MM.1S (cell line): ENCODE data around the gene SCIN.
"Not testable (repeated sequence)": the region's sequence is repeated elsewhere in the genome, so short reads cannot be mapped to it uniquely, and the experiment has no call there.

Experiments
- DNase-seq: peaks from one replicate; pipeline ENCODE4 v3.0.0-alpha.2; 2015
- H2AFZ ChIP-seq: fragments of 300-600 bp; sonication (generic); 2 replicates; pipeline ENCODE4 v1.6.0; 2016; ENCODE audit warnings: antibody characterized with exemption, low read length
- H3F3A ChIP-seq: fragments of 300-600 bp; sonication (generic); 2 replicates; pipeline ENCODE4 v1.6.1; 2016; ENCODE audit warnings: mild to moderate bottlenecking, antibody characterized with exemption, low read length, moderate library complexity, mixed read lengths; ENCODE audit not compliant: insufficient read depth
- H3K27ac ChIP-seq: fragments of 300-600 bp; sonication (generic); 2 replicates; pipeline ENCODE4 v1.5.1; 2016; ENCODE audit warnings: mild to moderate bottlenecking, low read length
- H3K27me3 ChIP-seq: fragments of 300-600 bp; sonication (generic); replicated peaks from 2 replicates; pipeline ENCODE4 v1.6.0; 2016; ENCODE audit warnings: low read length; ENCODE audit not compliant: insufficient read depth
- H3K36me3 ChIP-seq: fragments of 300-600 bp; sonication (generic); replicated peaks from 2 replicates; pipeline ENCODE4 v1.6.1; 2016; ENCODE audit warnings: mild to moderate bottlenecking, low read length, mixed read lengths; ENCODE audit not compliant: insufficient read depth
- H3K4me1 ChIP-seq: fragments of 300-600 bp; sonication (generic); 2 replicates; pipeline ENCODE4 v1.6.1; 2016; ENCODE audit warnings: low read length, mixed read lengths
- H3K4me2 ChIP-seq: fragments of 300-600 bp; sonication (generic); 2 replicates; pipeline ENCODE4 v1.6.0; 2016; ENCODE audit warnings: low read depth, low read length
- H3K4me3 ChIP-seq: fragments of 300-600 bp; sonication (generic); 2 replicates; pipeline ENCODE4 v1.5.1; 2016; ENCODE audit warnings: low read length, mixed read lengths
- H3K79me2 ChIP-seq: fragments of 300-600 bp; sonication (generic); 2 replicates; pipeline ENCODE4 v1.6.1; 2016; ENCODE audit warnings: mixed run types, low read length, mixed read lengths
- H3K9ac ChIP-seq: fragments of 300-600 bp; sonication (generic); 2 replicates; pipeline ENCODE4 v1.6.1; 2016; ENCODE audit warnings: low read length, mixed read lengths
- H3K9me2 ChIP-seq: fragments of 300-600 bp; sonication (generic); replicated peaks from 2 replicates; pipeline ENCODE4 v1.6.1; 2016; ENCODE audit warnings: mild to moderate bottlenecking, low read length, mixed read lengths; ENCODE audit not compliant: insufficient read depth
- H3K9me3 ChIP-seq: fragments of 300-600 bp; sonication (generic); replicated peaks from 2 replicates; pipeline ENCODE4 v1.6.1; 2016; ENCODE audit warnings: mild to moderate bottlenecking, low read length, mixed read lengths; ENCODE audit not compliant: insufficient read depth
- H4K20me1 ChIP-seq: fragments of 300-600 bp; sonication (generic); 2 replicates; pipeline ENCODE4 v1.6.1; 2016; ENCODE audit warnings: mild to moderate bottlenecking, low read length, moderate library complexity, mixed read lengths; ENCODE audit not compliant: insufficient read depth
- EZH2 ChIP-seq: fragments of 300-600 bp; sonication (generic); optimal IDR thresholded peaks from 2 replicates; pipeline ENCODE3; 2017; ENCODE audit warnings: low read depth, mild to moderate bottlenecking, antibody characterized with exemption, low read length, mixed read lengths
- EZH2phosphoT487 ChIP-seq: fragments of 300-600 bp; sonication (generic); IDR thresholded peaks from 2 replicates; pipeline ENCODE4 v1.6.1; 2018; ENCODE audit warnings: antibody characterized with exemption, low read length
- TF ChIP-seq, protein P1 (sequence below): fragments of 300-600 bp; sonication (generic); IDR thresholded peaks from 2 replicates; pipeline ENCODE4 v1.5.1; 2016; ENCODE audit warnings: antibody characterized with exemption, low read length, mixed read lengths

Gene SCIN

DNA sequence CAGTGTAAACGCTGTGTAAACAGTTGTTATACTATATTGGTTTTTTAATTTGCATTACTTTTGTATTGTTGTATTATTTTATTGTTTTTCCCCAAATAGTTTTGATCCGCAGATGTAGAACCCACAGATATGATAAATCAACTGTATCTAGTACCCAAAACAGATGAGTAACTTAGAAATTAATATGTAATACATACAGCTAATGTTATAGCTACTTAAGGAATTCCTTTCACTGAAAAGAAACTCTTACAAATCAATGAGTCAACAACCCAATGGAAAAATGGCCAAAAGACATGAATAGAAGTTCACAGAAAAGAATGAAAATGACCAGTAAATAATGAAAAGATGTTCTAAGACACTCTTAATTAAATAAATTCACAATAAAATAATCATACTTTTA, 84.6 kb downstream of the SCIN start:
- Histone ChIP-seq H2AFZ (no peak overlapping the region), H4K20me1 (no peaks in the 10 kb centered on the region), H3K36me3 (no peaks in the 10 kb centered on the region), H3K4me1 (no peaks in the 10 kb centered on the region), H3K9ac (no peak overlapping the region), H3K27ac (no peak overlapping the region), H3K79me2 (no peaks in the 10 kb centered on the region), H3K4me3 (no peak overlapping the region), H3F3A (no peaks in the 10 kb centered on the region), H3K9me3 (no peaks in the 10 kb centered on the region), H3K9me2 (no peaks in the 10 kb centered on the region), H3K27me3 (no peaks in the 10 kb centered on the region), H3K4me2 (no peak overlapping the region)
- no peak for DNase-seq
- TF ChIP-seq EZH2: no peak
- TF ChIP-seq, protein P1, sequence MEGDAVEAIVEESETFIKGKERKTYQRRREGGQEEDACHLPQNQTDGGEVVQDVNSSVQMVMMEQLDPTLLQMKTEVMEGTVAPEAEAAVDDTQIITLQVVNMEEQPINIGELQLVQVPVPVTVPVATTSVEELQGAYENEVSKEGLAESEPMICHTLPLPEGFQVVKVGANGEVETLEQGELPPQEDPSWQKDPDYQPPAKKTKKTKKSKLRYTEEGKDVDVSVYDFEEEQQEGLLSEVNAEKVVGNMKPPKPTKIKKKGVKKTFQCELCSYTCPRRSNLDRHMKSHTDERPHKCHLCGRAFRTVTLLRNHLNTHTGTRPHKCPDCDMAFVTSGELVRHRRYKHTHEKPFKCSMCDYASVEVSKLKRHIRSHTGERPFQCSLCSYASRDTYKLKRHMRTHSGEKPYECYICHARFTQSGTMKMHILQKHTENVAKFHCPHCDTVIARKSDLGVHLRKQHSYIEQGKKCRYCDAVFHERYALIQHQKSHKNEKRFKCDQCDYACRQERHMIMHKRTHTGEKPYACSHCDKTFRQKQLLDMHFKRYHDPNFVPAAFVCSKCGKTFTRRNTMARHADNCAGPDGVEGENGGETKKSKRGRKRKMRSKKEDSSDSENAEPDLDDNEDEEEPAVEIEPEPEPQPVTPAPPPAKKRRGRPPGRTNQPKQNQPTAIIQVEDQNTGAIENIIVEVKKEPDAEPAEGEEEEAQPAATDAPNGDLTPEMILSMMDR: no peak
- no peak for TF ChIP-seq EZH2phosphoT487

DNA sequence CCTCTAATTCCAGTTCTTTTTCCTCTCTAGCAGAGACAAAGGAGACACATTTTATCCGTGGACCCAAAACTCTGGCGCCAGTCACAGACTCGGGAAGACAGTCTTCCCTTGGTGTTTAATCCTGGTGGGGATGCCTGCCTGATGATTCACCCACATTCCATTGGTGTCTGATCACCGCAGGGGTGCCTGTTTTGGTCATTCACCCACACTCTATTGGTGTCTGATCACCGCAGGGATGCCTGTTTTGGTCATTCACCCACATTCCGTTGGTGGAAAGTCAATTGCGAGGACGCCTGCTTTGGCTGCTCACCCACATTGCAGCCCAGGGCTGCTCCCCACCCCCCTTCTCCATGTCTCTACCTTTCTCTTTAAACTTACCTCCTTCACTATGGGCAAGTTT, 89.9 kb downstream of the SCIN start:
- not testable (repeated sequence) for H3K79me2 ChIP-seq, H3K27me3 ChIP-seq, H3K9ac ChIP-seq, DNase-seq, H3K27ac ChIP-seq, H3K4me3 ChIP-seq, H3K4me1 ChIP-seq, H3K9me2 ChIP-seq, H2AFZ ChIP-seq, H4K20me1 ChIP-seq, H3K9me3 ChIP-seq, H3F3A ChIP-seq, H3K36me3 ChIP-seq, H3K4me2 ChIP-seq

DNA sequence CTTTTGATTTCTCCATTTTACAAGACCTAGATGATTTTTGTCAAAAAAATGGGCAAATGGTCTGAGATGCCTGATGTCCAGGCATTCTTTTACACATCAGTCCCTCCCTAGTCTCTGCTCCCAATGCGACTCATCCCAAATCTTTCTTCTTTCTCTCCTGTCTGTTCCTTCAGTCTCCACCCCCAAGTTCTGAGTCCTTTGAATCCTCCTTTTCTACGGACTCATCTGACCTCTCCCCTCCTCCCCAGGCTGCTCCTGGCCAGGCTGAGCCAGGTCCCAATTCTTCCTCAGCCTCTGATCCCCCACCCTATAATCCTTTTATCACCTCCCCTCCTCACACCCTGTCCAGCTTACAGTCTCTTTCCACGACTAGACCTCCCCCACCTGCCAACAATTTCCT, 90.5 kb downstream of the SCIN start:
- not testable (repeated sequence) for H3K9me2 ChIP-seq, H3K4me3 ChIP-seq, H3K79me2 ChIP-seq, H3K27ac ChIP-seq, H3K9me3 ChIP-seq, H3F3A ChIP-seq, DNase-seq, H3K9ac ChIP-seq, H2AFZ ChIP-seq, H3K4me1 ChIP-seq, H3K27me3 ChIP-seq, H3K36me3 ChIP-seq, H4K20me1 ChIP-seq, H3K4me2 ChIP-seq

DNA sequence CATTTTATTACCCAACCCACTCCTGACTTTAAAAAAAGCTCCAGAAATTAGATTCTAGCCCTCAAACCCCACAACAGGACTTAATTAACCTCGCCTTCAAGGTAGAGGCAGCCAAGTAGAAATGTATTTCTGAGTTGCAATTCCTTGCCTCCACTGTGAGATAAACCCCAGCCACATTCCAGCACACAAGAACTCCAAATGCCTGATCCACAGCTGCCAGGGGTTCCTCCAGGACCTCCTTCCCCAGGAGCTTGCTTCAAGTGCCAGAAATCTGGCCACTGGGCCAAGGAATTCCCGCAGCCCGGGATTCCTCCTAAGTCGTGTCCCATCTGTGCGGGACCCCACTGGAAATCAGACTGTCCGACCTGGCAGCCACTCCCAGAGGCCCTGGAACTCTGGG, 91.1 kb downstream of the SCIN start:
- Histone ChIP-seq H3K4me3 (no peak overlapping the region), H2AFZ (no peak overlapping the region), H4K20me1 (no peaks in the 10 kb centered on the region), H3K9me2 (no peaks in the 10 kb centered on the region), H3F3A (no peaks in the 10 kb centered on the region), H3K4me1 (no peaks in the 10 kb centered on the region), H3K27ac (no peak overlapping the region), H3K27me3 (no peaks in the 10 kb centered on the region), H3K9ac (no peak overlapping the region), H3K79me2 (no peaks in the 10 kb centered on the region), H3K9me3 (no peaks in the 10 kb centered on the region), H3K36me3 (no peaks in the 10 kb centered on the region), H3K4me2 (no peak overlapping the region)
- no peak for DNase-seq
- TF ChIP-seq, protein P1: no peak
- TF ChIP-seq EZH2phosphoT487 (no peak), EZH2 (no peak)
